CD14-positive monocyte (primary cell): ENCODE measurements around the gene RSRP1. TPM values are rescaled to one million over a fixed set of nuclear protein-coding genes. Genes with fewer than 3 reads are reported as not detected.

Experiments used
- DNase-seq, 3 donors: peaks; one replicate each; pipeline ENCODE4 v3.0.0-alpha.2; 2011 to 2022
- H2AFZ ChIP-seq: 2 replicates; pipeline ENCODE4 v1.6.0; 2012; ENCODE audit warnings: mild to moderate bottlenecking, low read depth, low read length, inconsistent platforms; ENCODE audit not compliant: insufficient read depth, poor library complexity, severe bottlenecking
- H3K27ac ChIP-seq, 2 donors: 1 replicate in 1 of 2; 2 replicates in 1 of 2; pipeline ENCODE4 v1.5.1; 2012 to 2013; ENCODE audit warnings: low read length in 2 of 2, control low read depth in 1 of 2, inconsistent platforms in 1 of 2, low read depth in 1 of 2, mild to moderate bottlenecking in 1 of 2
- H3K27me3 ChIP-seq, 2 donors: one replicate each; pipeline versions ENCODE4 v1.6.0 to v1.6.1; 2011 to 2013; ENCODE audit warnings: low read length in 2 of 2; ENCODE audit not compliant: control insufficient read depth in 2 of 2, insufficient read depth in 2 of 2
- H3K36me3 ChIP-seq, 2 donors: replicated peaks in 1 of 2; 1 replicate in 1 of 2; 2 replicates in 1 of 2; pipeline versions ENCODE4 v1.5.1 to v1.6.1; 2012 to 2013; ENCODE audit warnings: low read length in 2 of 2, control low read depth in 1 of 2, inconsistent platforms in 1 of 2, mild to moderate bottlenecking in 1 of 2; ENCODE audit not compliant: insufficient read depth in 2 of 2, control insufficient read depth in 1 of 2
- H3K4me1 ChIP-seq, 2 donors: 1 replicate in 1 of 2; 2 replicates in 1 of 2; pipeline versions ENCODE4 v1.5.1 to v1.6.1; 2012 to 2013; ENCODE audit warnings: low read length in 2 of 2, control low read depth in 1 of 2, inconsistent platforms in 1 of 2, mild to moderate bottlenecking in 1 of 2, moderate library complexity in 1 of 2; ENCODE audit not compliant: insufficient read depth in 2 of 2, control insufficient read depth in 1 of 2
- H3K4me2 ChIP-seq: replicated peaks from 2 replicates; pipeline ENCODE3; 2012; ENCODE audit warnings: low read length, moderate library complexity, mild to moderate bottlenecking; ENCODE audit not compliant: poor library complexity, severe bottlenecking; ENCODE audit errors: extremely low read depth
- H3K4me3 ChIP-seq, 3 experiments: fragments of 200-600 bp in 1 of 3; sonication (generic) in 1 of 3; replicated peaks in 1 of 3; 1 replicate in 2 of 3; 2 replicates in 1 of 3; pipeline ENCODE4 v1.5.1; 2011 to 2013; ENCODE audit warnings: low read length in 3 of 3, mild to moderate bottlenecking in 3 of 3, control low read depth in 2 of 3, low read depth in 2 of 3, inconsistent platforms in 1 of 3, moderate library complexity in 1 of 3
- H3K79me2 ChIP-seq: 2 replicates; pipeline ENCODE4 v1.6.0; 2012; ENCODE audit warnings: mild to moderate bottlenecking, control low read depth, inconsistent platforms, low read length, moderate library complexity; ENCODE audit not compliant: insufficient read depth
- H3K9ac ChIP-seq: 2 replicates; pipeline ENCODE4 v1.6.0; 2017; ENCODE audit warnings: low read length, mild to moderate bottlenecking; ENCODE audit not compliant: insufficient read depth, poor library complexity, severe bottlenecking
- H3K9me3 ChIP-seq, 2 donors: replicated peaks in 1 of 2; 1 replicate in 1 of 2; 2 replicates in 1 of 2; pipeline versions ENCODE4 v1.5.1 to v1.6.1; 2012 to 2013; ENCODE audit warnings: low read length in 2 of 2, control low read depth in 1 of 2; ENCODE audit not compliant: control insufficient read depth in 1 of 2, insufficient read depth in 1 of 2
- H4K20me1 ChIP-seq: 2 replicates; pipeline ENCODE4 v1.6.0; 2012; ENCODE audit warnings: mild to moderate bottlenecking, low read length, control low read depth, moderate library complexity; ENCODE audit not compliant: insufficient read depth
- H3K27ac Mint-ChIP-seq, 7 donors: one replicate each; pipeline ENCODE4 v1.8.0; 2020; ENCODE audit warnings: mild to moderate bottlenecking in 7 of 7, mixed read lengths in 7 of 7, moderate library complexity in 6 of 7, inconsistent platforms in 2 of 7
- H3K27me3 Mint-ChIP-seq, 3 donors: one replicate each; pipeline ENCODE4 v1.8.0; 2021 to 2022; ENCODE audit warnings: low read depth in 3 of 3, mild to moderate bottlenecking in 3 of 3, mixed read lengths in 3 of 3, moderate library complexity in 3 of 3, inconsistent platforms in 1 of 3
- H3K36me3 Mint-ChIP-seq, 2 donors: one replicate each; pipeline ENCODE4 v1.8.0; 2020; ENCODE audit warnings: mixed read lengths in 2 of 2, inconsistent platforms in 1 of 2, mild to moderate bottlenecking in 1 of 2
- H3K4me1 Mint-ChIP-seq: one replicate; pipeline ENCODE4 v1.8.0; 2020; ENCODE audit warnings: mild to moderate bottlenecking, mixed read lengths
- H3K4me3 Mint-ChIP-seq, 2 donors: one replicate each; pipeline ENCODE4 v1.8.0; 2020; ENCODE audit warnings: mild to moderate bottlenecking in 2 of 2, mixed read lengths in 2 of 2, moderate library complexity in 1 of 2
- H3K9me3 Mint-ChIP-seq, 7 donors: one replicate each; pipeline ENCODE4 v1.8.0; 2020 to 2022; ENCODE audit warnings: mixed read lengths in 7 of 7, mild to moderate bottlenecking in 6 of 7, moderate library complexity in 6 of 7, inconsistent platforms in 2 of 7
- WGBS: methylation state at CpG from one replicate; pipeline ENCODE4 v1.1.5; 2013; ENCODE audit warnings: missing lambda C conversion rate; ENCODE audit not compliant: insufficient coverage; 5-methylcytosine and 5-hydroxymethylcytosine counted together
- intact Hi-C, 2 donors: fragments of 100-400 bp; cut with micrococcal nuclease; formaldehyde crosslinking; loops; one replicate each; pipeline versions ENCODE4 v1.15.0 to v1.15.1; 2023
- polyA plus RNA-seq, 3 donors: library from polyadenylated mRNA; depleted of rRNA in 1 of 3; unstranded in 2 of 3; stranded (reverse) in 1 of 3; fragments of 300-500 nt in 2 of 3; fragments of >200 nt in 1 of 3; fragmentation: Illumina TruSeq in 2 of 3; gene quantifications; 1 replicate in 2 of 3; 2 replicates in 1 of 3; pipeline ENCODE4 v1.2.3, GENCODE V29; 2012 to 2021
- TF ChIP-seq, protein P1 (sequence below): fragments of 200-600 bp; IDR thresholded peaks from one replicate; pipeline ENCODE4 v1.8.0; 2022; ENCODE audit warnings: antibody characterized with exemption, mild to moderate bottlenecking

The RSRP1 gene
- polyA plus RNA-seq, 3 donors, result 23.6 to 272 (median 30.2) TPM

DNA sequence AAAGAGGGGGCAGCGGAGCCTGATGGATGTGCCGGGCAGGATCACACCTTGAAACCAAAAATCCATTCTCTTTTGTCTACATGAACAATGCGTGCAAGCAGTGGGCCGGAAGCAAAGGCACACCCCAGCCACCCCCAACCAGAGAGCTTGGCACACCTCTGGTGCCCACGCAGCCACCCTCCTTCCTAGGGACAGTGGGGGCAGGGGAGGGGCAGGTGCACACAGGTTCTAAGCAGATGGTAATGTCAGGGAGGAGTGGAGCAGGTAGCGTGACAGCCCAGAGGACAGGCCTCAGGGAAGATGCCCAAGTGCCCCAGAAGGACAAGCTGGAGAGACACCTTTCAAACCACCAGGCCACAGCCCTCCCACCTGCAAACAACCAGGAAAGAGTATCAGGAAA, 51.4 kb downstream of the RSRP1 start:
- Histone ChIP-seq H3K9me3 (no peaks in the 10 kb centered on the region), H3K4me3 (no peak overlapping the region), H3K9ac (no peak overlapping the region), H3K4me1 (no peaks in the 10 kb centered on the region), H3K36me3 (no peaks in the 10 kb centered on the region), H4K20me1 (no peaks in the 10 kb centered on the region), H3K27ac (no peak overlapping the region), H2AFZ (no peak overlapping the region), H3K27me3 (no peaks in the 10 kb centered on the region), H3K4me2 (no peak overlapping the region), H3K79me2 (no peaks in the 10 kb centered on the region)
- no CpG with 5 or more reads among the region's 6 CpGs for WGBS
- DNase-seq, result no peak
- TF ChIP-seq, protein P1, sequence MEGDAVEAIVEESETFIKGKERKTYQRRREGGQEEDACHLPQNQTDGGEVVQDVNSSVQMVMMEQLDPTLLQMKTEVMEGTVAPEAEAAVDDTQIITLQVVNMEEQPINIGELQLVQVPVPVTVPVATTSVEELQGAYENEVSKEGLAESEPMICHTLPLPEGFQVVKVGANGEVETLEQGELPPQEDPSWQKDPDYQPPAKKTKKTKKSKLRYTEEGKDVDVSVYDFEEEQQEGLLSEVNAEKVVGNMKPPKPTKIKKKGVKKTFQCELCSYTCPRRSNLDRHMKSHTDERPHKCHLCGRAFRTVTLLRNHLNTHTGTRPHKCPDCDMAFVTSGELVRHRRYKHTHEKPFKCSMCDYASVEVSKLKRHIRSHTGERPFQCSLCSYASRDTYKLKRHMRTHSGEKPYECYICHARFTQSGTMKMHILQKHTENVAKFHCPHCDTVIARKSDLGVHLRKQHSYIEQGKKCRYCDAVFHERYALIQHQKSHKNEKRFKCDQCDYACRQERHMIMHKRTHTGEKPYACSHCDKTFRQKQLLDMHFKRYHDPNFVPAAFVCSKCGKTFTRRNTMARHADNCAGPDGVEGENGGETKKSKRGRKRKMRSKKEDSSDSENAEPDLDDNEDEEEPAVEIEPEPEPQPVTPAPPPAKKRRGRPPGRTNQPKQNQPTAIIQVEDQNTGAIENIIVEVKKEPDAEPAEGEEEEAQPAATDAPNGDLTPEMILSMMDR, result no peak
- H3K4me1 Mint-ChIP-seq, result peaks cover 9% of the 10 kb centered on the region
- H3K27me3 Mint-ChIP-seq, result peaks cover 5 to 10% (median 7%) of the 10 kb centered on the region in 3 donors
- intact Hi-C loops, result no loop called here
- H3K36me3 Mint-ChIP-seq, result no peaks in the 10 kb centered on the region
- no peaks in the 10 kb centered on the region for H3K9me3 Mint-ChIP-seq
- no peak overlapping the region for H3K4me3 Mint-ChIP-seq
- no peak overlapping the region for H3K27ac Mint-ChIP-seq

DNA sequence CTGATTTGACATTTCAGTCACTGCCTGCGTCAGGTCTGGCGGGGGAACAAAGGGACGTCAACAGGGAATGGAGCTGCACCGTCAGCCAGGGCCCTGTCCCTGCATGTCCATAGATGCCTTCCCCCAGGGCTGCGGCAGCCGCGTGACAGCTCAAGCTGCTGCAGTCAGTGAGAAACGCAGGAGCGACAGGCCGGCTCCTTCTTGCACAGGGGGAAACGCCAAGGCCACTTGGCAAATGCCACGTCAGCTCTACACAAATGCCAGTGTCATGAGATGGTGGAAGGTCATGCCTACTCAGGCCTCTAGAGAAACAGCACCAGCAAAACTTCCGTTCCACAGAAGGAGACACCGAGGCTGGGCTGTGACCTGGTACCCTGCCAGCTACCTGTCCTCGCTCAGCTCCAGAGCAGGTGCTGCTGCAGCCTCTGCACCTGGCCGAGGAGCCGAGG, 52.7 kb downstream of the RSRP1 start:
- H3K27me3 Mint-ChIP-seq, result peaks cover 5 to 10% (median 7%) of the 10 kb centered on the region in 3 donors
- no peaks in the 10 kb centered on the region for H4K20me1 ChIP-seq

More for the DNA sequence above, 52.7 kb downstream of the RSRP1 start:
- Mint-ChIP-seq H3K4me3 (no peak overlapping the region), H3K27ac (no peak overlapping the region), H3K36me3 (no peaks in the 10 kb centered on the region), H3K4me1 (peaks cover 9% of the 10 kb centered on the region), H3K9me3 (no peaks in the 10 kb centered on the region)
- Histone ChIP-seq H3K4me1 (no peaks in the 10 kb centered on the region), H3K27ac (no peak overlapping the region), H3K9me3 (no peaks in the 10 kb centered on the region), H2AFZ (no peak overlapping the region), H3K79me2 (no peaks in the 10 kb centered on the region), H3K9ac (no peak overlapping the region), H3K4me2 (no peak overlapping the region), H3K27me3 (no peaks in the 10 kb centered on the region), H3K36me3 (no peaks in the 10 kb centered on the region), H3K4me3 (no peak overlapping the region)
- TF ChIP-seq, protein P1, result no peak
- WGBS, result 97% methylated on average over 17 of the region's 17 CpGs
- DNase-seq, result no peak
- intact Hi-C loops, result no loop called here
